K562 (cell line): Measurements from ENCODE around the gene ZSWIM3.

Experiments
- BCOR ChIP-seq: fragments of 450-650 bp; IDR thresholded peaks from 2 replicates; pipeline ENCODE4 v1.6.1; 2016
- ETV6 ChIP-seq, 3 experiments: fragments of 150-350 bp in 1 of 3; sonication (generic) in 1 of 3; formaldehyde crosslinking in 1 of 3; IDR thresholded peaks; 2 replicates each; pipeline versions ENCODE4 v1.6.1 to v1.8.0; 2014 to 2022; ENCODE audit warnings: borderline replicate concordance in 2 of 3, low read depth in 2 of 3, antibody characterized with exemption in 1 of 3, low read length in 1 of 3, mild to moderate bottlenecking in 1 of 3, missing genetic modification reagents in 1 of 3
- MEF2A ChIP-seq: IDR thresholded peaks from 2 replicates; pipeline ENCODE4 v1.6.1; 2011; ENCODE audit warnings: low read depth, mild to moderate bottlenecking, low read length, moderate library complexity; ENCODE audit not compliant: control insufficient read depth
- NFIC ChIP-seq: fragments of 450-650 bp; IDR thresholded peaks from 2 replicates; pipeline ENCODE4 v1.6.1; 2017; ENCODE audit warnings: mild to moderate bottlenecking, inconsistent platforms
- SRSF7 ChIP-seq: fragments of 200-400 bp; formaldehyde crosslinking; optimal IDR thresholded peaks from 2 replicates; pipeline ENCODE3; 2017; ENCODE audit warnings: mild to moderate bottlenecking, low read depth, low read length
- TF ChIP-seq, protein P1 (sequence below), 3 experiments: IDR thresholded peaks in 2 of 3; conservative IDR thresholded peaks in 1 of 3; 2 replicates each; pipeline ENCODE4 v1.5.1; 2011 to 2012; ENCODE audit warnings: low read length in 3 of 3, mild to moderate bottlenecking in 3 of 3, control low read depth in 2 of 3, improper control_type of control experiment in 1 of 3, inconsistent platforms in 1 of 3, low read depth in 1 of 3, mixed read lengths in 1 of 3, moderate library complexity in 1 of 3; ENCODE audit not compliant: insufficient read depth in 2 of 3

GRCh38 chr20:45898285-45898684 lies 40.9 kb downstream of the ZSWIM3 start:
- TF ChIP-seq ETV6 (IDR thresholded peaks at IDR 0.05; ENCODE audit: borderline replicate concordance in 1 of 2, low read depth in 2 of 2, low read length in 1 of 2) (no peak), ETV6 (CRISPR knock-in tag; IDR thresholded peaks at IDR 0.05; ENCODE audit: borderline replicate concordance) (no peak), SRSF7 (no peak), NFIC (no peak), BCOR (no peak), MEF2A (no peak)
- TF ChIP-seq, protein P1, sequence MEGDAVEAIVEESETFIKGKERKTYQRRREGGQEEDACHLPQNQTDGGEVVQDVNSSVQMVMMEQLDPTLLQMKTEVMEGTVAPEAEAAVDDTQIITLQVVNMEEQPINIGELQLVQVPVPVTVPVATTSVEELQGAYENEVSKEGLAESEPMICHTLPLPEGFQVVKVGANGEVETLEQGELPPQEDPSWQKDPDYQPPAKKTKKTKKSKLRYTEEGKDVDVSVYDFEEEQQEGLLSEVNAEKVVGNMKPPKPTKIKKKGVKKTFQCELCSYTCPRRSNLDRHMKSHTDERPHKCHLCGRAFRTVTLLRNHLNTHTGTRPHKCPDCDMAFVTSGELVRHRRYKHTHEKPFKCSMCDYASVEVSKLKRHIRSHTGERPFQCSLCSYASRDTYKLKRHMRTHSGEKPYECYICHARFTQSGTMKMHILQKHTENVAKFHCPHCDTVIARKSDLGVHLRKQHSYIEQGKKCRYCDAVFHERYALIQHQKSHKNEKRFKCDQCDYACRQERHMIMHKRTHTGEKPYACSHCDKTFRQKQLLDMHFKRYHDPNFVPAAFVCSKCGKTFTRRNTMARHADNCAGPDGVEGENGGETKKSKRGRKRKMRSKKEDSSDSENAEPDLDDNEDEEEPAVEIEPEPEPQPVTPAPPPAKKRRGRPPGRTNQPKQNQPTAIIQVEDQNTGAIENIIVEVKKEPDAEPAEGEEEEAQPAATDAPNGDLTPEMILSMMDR (IDR thresholded peaks at IDR 0.05 in 2 of 3, conservative IDR thresholded peaks at IDR 0.05 in 1 of 3; ENCODE audit: insufficient read depth in 2 of 3, low read depth in 1 of 3, low read length in 3 of 3): no peak
